K562 (cell line): ENCODE data around the gene DVL2. TPM values are rescaled to one million over a fixed set of nuclear protein-coding genes. Genes with fewer than 3 reads are reported as not detected.

Source experiments
- BMI1 ChIP-seq: fragments of 150-350 bp; IDR thresholded peaks from 2 replicates; pipeline ENCODE4 v1.6.1; 2014; ENCODE audit warnings: low read length
- CC2D1A ChIP-seq: fragments of 450-650 bp; IDR thresholded peaks from 2 replicates; pipeline ENCODE4 v1.6.1; 2017; ENCODE audit warnings: mild to moderate bottlenecking
- FOXJ3 ChIP-seq: sonication (generic); formaldehyde crosslinking; IDR thresholded peaks from 2 replicates; pipeline ENCODE4 v1.4.0; 2020; ENCODE audit warnings: mild to moderate bottlenecking, missing genetic modification reagents
- MXI1 ChIP-seq: IDR thresholded peaks from 2 replicates; pipeline ENCODE4 v1.6.1; 2011; ENCODE audit warnings: low read depth, mild to moderate bottlenecking, improper control_type of control experiment, low read length
- NCOA1 ChIP-seq: fragments of 450-650 bp; IDR thresholded peaks from 2 replicates; pipeline ENCODE4 v1.6.1; 2016; ENCODE audit warnings: low read depth
- ZKSCAN8 ChIP-seq: fragments of 200-800 bp; sonication (Bioruptor generic); IDR thresholded peaks from 2 replicates; pipeline ENCODE4 v1.6.1; 2016; ENCODE audit warnings: missing genetic modification characterization, missing compliant biosample characterization
- polyA plus RNA-seq, 8 experiments: library from polyadenylated mRNA; depleted of rRNA in 4 of 8; stranded (reverse) in 5 of 8; unstranded in 3 of 8; fragments of >200 nt; fragmentation: Nextera tagmentation in 2 of 8; fragmentation: Illumina TruSeq in 1 of 8; extraction: Ambion mirVana in 2 of 8; extraction: Trizol in 1 of 8; gene quantifications; 2 replicates each; pipeline versions ENCODE4 v1.2.1 to v1.2.3, GENCODE V29; 2011 to 2014; ENCODE audit warnings: inconsistent platforms in 1 of 8, missing spikeins in 1 of 8
- total RNA-seq, 7 experiments: library from RNA; depleted of rRNA in 6 of 7; stranded (reverse); fragments of >200 nt in 6 of 7; fragmentation: Illumina TruSeq in 2 of 7; extraction: Trizol in 2 of 7; gene quantifications; 2 replicates each; pipeline versions ENCODE4 v1.2.1 to v1.2.3, GENCODE V29; 2011 to 2021; ENCODE audit warnings: low replicate concordance in 1 of 7
- TF ChIP-seq, protein P1 (sequence below): sonication (generic); formaldehyde crosslinking; IDR thresholded peaks from 2 replicates; pipeline ENCODE4 v1.9.0; 2022; ENCODE audit warnings: mild to moderate bottlenecking, missing genetic modification reagents
- TF ChIP-seq, protein P2 (sequence below): sonication (generic); formaldehyde crosslinking; IDR thresholded peaks from 2 replicates; pipeline ENCODE4 v1.8.0; 2023; ENCODE audit warnings: missing genetic modification reagents, mild to moderate bottlenecking, borderline replicate concordance
- TF ChIP-seq, protein P3 (sequence below), 3 experiments: fragments of 200-800 bp in 1 of 3; fragments of 250-450 bp in 1 of 3; fragments of 450-650 bp in 1 of 3; sonication (Bioruptor Pico) in 1 of 3; sonication (Bioruptor generic) in 1 of 3; formaldehyde crosslinking in 1 of 3; IDR thresholded peaks; 2 replicates each; pipeline versions ENCODE4 v1.6.1 to v1.8.0; 2016 to 2022; ENCODE audit warnings: mild to moderate bottlenecking in 2 of 3, missing genetic modification characterization in 2 of 3, missing compliant biosample characterization in 1 of 3, moderate library complexity in 1 of 3
- TF ChIP-seq, protein P4 (sequence below): sonication (generic); formaldehyde crosslinking; IDR thresholded peaks from 2 replicates; pipeline ENCODE4 v1.8.1; 2023; ENCODE audit warnings: mild to moderate bottlenecking, missing genetic modification reagents

DVL2 gene
- total and polyA plus RNA-seq, 9 of the 15 experiments (the other 6 are each of a cell fraction or from before 2014, with no cell fraction given) = 1.3 to 49.5 (median 24.3) TPM

DNA sequence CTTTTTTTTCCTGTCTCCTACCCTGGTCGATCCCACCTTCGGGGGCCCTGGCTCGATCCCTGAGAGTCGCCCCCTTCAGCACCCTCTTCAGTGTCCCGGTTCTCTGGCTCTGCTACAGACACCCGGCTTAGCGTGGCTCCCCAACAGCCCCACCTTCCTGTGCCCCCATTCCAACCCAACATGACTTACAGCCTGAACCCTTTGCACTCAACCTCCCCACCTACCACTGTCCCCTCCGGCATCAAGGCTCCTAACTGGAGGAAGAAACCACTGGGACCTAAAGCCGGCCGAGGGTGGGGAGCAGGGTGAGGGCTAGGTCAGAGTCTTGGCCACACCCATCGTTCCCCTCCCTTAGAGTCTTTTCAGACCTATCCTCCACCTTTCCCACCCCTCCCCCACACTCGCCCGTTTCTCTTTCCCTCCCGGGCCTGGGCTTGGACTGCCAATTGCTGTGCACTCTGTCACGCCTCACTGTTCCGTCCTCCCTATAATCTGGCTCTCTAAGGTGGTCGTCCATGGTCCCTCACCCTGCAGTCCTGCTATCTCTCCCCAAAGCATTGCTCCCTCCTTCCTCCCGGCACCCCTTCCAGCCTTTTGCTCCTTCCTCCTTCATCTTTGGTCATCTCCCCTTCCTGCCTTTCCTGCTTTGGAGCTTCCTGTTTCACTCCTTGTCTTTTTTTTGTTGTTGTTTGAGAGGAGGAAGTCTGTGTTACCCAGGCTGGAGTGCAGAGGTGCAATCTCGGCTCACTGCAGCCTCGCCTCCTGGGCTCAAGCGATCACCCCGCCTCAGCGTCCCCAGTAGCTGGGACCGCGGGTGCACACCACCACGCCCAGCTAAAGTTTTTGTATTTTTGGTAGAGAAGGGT, 28.9 kb upstream of the DVL2 start (continued):
- TF ChIP-seq, protein P1, sequence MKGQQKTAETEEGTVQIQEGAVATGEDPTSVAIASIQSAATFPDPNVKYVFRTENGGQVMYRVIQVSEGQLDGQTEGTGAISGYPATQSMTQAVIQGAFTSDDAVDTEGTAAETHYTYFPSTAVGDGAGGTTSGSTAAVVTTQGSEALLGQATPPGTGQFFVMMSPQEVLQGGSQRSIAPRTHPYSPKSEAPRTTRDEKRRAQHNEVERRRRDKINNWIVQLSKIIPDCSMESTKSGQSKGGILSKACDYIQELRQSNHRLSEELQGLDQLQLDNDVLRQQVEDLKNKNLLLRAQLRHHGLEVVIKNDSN = no peak
- no peak for TF ChIP-seq FOXJ3 (CRISPR knock-in tag)
- no peak for TF ChIP-seq MXI1
- no peak for TF ChIP-seq BMI1
- TF ChIP-seq, protein P2, sequence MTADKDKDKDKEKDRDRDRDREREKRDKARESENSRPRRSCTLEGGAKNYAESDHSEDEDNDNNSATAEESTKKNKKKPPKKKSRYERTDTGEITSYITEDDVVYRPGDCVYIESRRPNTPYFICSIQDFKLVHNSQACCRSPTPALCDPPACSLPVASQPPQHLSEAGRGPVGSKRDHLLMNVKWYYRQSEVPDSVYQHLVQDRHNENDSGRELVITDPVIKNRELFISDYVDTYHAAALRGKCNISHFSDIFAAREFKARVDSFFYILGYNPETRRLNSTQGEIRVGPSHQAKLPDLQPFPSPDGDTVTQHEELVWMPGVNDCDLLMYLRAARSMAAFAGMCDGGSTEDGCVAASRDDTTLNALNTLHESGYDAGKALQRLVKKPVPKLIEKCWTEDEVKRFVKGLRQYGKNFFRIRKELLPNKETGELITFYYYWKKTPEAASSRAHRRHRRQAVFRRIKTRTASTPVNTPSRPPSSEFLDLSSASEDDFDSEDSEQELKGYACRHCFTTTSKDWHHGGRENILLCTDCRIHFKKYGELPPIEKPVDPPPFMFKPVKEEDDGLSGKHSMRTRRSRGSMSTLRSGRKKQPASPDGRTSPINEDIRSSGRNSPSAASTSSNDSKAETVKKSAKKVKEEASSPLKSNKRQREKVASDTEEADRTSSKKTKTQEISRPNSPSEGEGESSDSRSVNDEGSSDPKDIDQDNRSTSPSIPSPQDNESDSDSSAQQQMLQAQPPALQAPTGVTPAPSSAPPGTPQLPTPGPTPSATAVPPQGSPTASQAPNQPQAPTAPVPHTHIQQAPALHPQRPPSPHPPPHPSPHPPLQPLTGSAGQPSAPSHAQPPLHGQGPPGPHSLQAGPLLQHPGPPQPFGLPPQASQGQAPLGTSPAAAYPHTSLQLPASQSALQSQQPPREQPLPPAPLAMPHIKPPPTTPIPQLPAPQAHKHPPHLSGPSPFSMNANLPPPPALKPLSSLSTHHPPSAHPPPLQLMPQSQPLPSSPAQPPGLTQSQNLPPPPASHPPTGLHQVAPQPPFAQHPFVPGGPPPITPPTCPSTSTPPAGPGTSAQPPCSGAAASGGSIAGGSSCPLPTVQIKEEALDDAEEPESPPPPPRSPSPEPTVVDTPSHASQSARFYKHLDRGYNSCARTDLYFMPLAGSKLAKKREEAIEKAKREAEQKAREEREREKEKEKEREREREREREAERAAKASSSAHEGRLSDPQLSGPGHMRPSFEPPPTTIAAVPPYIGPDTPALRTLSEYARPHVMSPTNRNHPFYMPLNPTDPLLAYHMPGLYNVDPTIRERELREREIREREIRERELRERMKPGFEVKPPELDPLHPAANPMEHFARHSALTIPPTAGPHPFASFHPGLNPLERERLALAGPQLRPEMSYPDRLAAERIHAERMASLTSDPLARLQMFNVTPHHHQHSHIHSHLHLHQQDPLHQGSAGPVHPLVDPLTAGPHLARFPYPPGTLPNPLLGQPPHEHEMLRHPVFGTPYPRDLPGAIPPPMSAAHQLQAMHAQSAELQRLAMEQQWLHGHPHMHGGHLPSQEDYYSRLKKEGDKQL (CRISPR knock-in tag) = no peak
- TF ChIP-seq, protein P3, sequence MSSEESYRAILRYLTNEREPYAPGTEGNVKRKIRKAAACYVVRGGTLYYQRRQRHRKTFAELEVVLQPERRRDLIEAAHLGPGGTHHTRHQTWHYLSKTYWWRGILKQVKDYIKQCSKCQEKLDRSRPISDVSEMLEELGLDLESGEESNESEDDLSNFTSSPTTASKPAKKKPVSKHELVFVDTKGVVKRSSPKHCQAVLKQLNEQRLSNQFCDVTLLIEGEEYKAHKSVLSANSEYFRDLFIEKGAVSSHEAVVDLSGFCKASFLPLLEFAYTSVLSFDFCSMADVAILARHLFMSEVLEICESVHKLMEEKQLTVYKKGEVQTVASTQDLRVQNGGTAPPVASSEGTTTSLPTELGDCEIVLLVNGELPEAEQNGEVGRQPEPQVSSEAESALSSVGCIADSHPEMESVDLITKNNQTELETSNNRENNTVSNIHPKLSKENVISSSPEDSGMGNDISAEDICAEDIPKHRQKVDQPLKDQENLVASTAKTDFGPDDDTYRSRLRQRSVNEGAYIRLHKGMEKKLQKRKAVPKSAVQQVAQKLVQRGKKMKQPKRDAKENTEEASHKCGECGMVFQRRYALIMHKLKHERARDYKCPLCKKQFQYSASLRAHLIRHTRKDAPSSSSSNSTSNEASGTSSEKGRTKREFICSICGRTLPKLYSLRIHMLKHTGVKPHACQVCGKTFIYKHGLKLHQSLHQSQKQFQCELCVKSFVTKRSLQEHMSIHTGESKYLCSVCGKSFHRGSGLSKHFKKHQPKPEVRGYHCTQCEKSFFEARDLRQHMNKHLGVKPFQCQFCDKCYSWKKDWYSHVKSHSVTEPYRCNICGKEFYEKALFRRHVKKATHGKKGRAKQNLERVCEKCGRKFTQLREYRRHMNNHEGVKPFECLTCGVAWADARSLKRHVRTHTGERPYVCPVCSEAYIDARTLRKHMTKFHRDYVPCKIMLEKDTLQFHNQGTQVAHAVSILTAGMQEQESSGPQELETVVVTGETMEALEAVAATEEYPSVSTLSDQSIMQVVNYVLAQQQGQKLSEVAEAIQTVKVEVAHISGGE (CRISPR knock-in tag; IDR thresholded peaks at IDR 0.05) = no peak
- peak; percentile 37; the same call in 1 of the 2 replicates for TF ChIP-seq NCOA1
- TF ChIP-seq, protein P4, sequence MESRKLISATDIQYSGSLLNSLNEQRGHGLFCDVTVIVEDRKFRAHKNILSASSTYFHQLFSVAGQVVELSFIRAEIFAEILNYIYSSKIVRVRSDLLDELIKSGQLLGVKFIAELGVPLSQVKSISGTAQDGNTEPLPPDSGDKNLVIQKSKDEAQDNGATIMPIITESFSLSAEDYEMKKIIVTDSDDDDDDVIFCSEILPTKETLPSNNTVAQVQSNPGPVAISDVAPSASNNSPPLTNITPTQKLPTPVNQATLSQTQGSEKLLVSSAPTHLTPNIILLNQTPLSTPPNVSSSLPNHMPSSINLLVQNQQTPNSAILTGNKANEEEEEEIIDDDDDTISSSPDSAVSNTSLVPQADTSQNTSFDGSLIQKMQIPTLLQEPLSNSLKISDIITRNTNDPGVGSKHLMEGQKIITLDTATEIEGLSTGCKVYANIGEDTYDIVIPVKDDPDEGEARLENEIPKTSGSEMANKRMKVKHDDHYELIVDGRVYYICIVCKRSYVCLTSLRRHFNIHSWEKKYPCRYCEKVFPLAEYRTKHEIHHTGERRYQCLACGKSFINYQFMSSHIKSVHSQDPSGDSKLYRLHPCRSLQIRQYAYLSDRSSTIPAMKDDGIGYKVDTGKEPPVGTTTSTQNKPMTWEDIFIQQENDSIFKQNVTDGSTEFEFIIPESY = no peak
- no peak for TF ChIP-seq ZKSCAN8
- TF ChIP-seq CC2D1A = no peak
